Gastrocnemius medialis (tissue), 4 donors: Measurements from ENCODE around the gene HM13. TPM values are rescaled to one million over a fixed set of nuclear protein-coding genes. Genes with fewer than 3 reads are reported as not detected.

ENCODE experiments used
- ATAC-seq, 2 donors: fragments of 150-250 bp; one replicate each; pipeline ENCODE4 v1.9.1; 2016
- DNase-seq, 2 donors: peaks; one replicate each; pipeline ENCODE4 v3.0.0-alpha.2; 2019
- H3K27ac ChIP-seq, 4 donors: fragments of 200-600 bp; sonication (generic); 1 replicate in 1 of 4; 2 replicates in 3 of 4; pipeline ENCODE4 v1.5.1; 2016 to 2018; ENCODE audit warnings: mild to moderate bottlenecking in 2 of 4, moderate library complexity in 1 of 4
- H3K27me3 ChIP-seq, 3 donors: fragments of 200-600 bp; sonication (generic) in 2 of 3; 1 replicate in 1 of 3; 2 replicates in 2 of 3; pipeline versions ENCODE4 v1.5.1 to v1.6.0; 2016 to 2019; ENCODE audit warnings: mild to moderate bottlenecking in 1 of 3, moderate library complexity in 1 of 3
- H3K36me3 ChIP-seq, 2 donors: fragments of 200-600 bp; sonication (generic) in 1 of 2; one replicate each; pipeline ENCODE4 v1.5.1; 2017 to 2018
- H3K4me1 ChIP-seq, 2 donors: fragments of 200-600 bp; sonication (generic) in 1 of 2; one replicate each; pipeline ENCODE4 v1.5.1; 2016 to 2017; ENCODE audit warnings: mild to moderate bottlenecking in 2 of 2
- H3K4me3 ChIP-seq, 4 donors: fragments of 200-600 bp; sonication (generic) in 3 of 4; 1 replicate in 1 of 4; 2 replicates in 3 of 4; pipeline ENCODE4 v1.5.1; 2016 to 2019; ENCODE audit warnings: mild to moderate bottlenecking in 2 of 4
- H3K9me3 ChIP-seq, 3 donors: fragments of 200-600 bp; sonication (generic) in 2 of 3; 1 replicate in 1 of 3; 2 replicates in 2 of 3; pipeline ENCODE4 v1.5.1; 2016 to 2019
- POLR2A ChIP-seq, 2 donors: fragments of 450-650 bp; IDR thresholded peaks; one replicate each; pipeline ENCODE4 v1.6.1; 2017; ENCODE audit warnings: antibody characterized with exemption in 2 of 2, mild to moderate bottlenecking in 2 of 2, moderate library complexity in 2 of 2
- in situ Hi-C, 4 donors: fragments of 200-750 bp; cut with MboI; loops; one replicate each; pipeline versions ENCODE4 v1.15.0 to v1.8.0; 2017; ENCODE audit warnings: low sequenced_read_pairs in 4 of 4
- intact Hi-C: fragments of 100-400 bp; cut with DNase I; formaldehyde crosslinking; loops from one replicate; pipeline ENCODE4 v1.15.1; 2023; ENCODE audit warnings: low total_unique reads
- total RNA-seq, 4 donors: library from RNA; depleted of rRNA; stranded (reverse); fragments of >200 nt; gene quantifications; one replicate each; pipeline versions ENCODE4 v1.1.0 to v1.2.3, GENCODE V29; 2016
- TF ChIP-seq, protein P1 (sequence below), 5 experiments: fragments of 450-650 bp in 3 of 5; fragments of 200-600 bp in 2 of 5; sonication (generic) in 2 of 5; IDR thresholded peaks in 4 of 5; conservative IDR thresholded peaks in 1 of 5; 1 replicate in 4 of 5; 2 replicates in 1 of 5; pipeline ENCODE4 v1.5.1; 2016 to 2019; ENCODE audit warnings: antibody characterized with exemption in 5 of 5, mild to moderate bottlenecking in 3 of 5, moderate library complexity in 3 of 5

The HM13 gene
- total RNA-seq, 4 donors from 2014 or later: 22.7 to 31.0 (median 26.4) TPM

DNA sequence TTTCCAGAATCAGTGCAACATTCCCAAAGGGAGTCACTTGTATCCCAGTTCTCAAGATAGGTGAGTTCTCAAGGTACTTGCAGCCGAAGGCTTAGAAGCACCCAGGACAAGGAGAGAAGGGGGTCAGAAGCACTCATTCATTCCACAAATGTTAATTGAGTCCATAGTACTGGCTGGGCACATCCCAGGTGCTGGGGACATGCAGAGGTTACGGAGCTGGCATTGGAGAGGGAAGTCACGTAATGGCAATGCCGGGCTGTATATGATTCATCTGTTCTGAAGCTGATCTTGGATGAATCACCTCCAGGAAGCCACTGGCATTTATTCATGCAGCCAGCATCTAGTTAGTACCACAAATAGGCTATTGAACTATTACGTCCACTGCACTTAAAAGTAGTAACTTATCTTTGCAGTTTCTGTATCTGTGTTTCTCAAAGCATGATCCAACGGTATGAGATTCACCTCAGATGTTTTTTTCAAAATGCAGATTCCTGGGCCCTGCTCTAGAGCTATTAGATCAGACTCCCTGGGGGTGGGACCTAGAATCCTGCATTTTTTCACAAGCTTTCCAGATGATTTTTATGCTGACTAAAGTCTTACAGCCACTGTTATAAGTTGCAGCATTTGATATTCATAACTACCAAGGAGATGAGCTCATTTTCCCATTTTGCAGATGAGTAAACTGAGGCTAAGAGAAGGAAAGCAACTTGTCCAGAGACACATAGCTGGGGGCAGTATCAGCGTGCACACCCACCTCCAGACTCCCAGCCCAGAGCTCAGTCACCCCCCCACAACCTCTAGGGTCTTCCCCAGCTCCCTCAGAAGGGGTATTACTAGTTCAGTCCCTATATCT is 46.7 kb downstream of the HM13 start:
- peak; percentile 89 to 93 for ATAC-seq
- in situ Hi-C loops: loop anchor here (5.0 to 25.0 kb wide), 2 partner anchors 51 to 176 kb away; partner anchors contain the start of gene TPX2 (in 1 of the 4)

GRCh38 chr20:31562241-31562640 is 48.0 kb downstream of the HM13 start:
- Histone ChIP-seq H3K4me3 (no peak overlapping the region), H3K4me1 (peaks cover 19 to 32% of the 10 kb centered on the region in 2 donors), H3K9me3 (no peaks in the 10 kb centered on the region), H3K36me3 (peaks cover 0 to 42% of the 10 kb centered on the region in 2 donors), H3K27me3 (no peaks in the 10 kb centered on the region), H3K27ac (peak overlapping the region in 3 of 4 donors; percentile 74 to 84 (median 80))
- intact Hi-C loops (no loop called here), in situ Hi-C loops (loop anchor here (5.0 to 25.0 kb wide), 2 partner anchors 50 to 175 kb away; partner anchors contain the start of gene TPX2 (in 1 of the 4))
- ATAC-seq (no peak), DNase-seq (no peak)
- TF ChIP-seq, protein P1, sequence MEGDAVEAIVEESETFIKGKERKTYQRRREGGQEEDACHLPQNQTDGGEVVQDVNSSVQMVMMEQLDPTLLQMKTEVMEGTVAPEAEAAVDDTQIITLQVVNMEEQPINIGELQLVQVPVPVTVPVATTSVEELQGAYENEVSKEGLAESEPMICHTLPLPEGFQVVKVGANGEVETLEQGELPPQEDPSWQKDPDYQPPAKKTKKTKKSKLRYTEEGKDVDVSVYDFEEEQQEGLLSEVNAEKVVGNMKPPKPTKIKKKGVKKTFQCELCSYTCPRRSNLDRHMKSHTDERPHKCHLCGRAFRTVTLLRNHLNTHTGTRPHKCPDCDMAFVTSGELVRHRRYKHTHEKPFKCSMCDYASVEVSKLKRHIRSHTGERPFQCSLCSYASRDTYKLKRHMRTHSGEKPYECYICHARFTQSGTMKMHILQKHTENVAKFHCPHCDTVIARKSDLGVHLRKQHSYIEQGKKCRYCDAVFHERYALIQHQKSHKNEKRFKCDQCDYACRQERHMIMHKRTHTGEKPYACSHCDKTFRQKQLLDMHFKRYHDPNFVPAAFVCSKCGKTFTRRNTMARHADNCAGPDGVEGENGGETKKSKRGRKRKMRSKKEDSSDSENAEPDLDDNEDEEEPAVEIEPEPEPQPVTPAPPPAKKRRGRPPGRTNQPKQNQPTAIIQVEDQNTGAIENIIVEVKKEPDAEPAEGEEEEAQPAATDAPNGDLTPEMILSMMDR (IDR thresholded peaks at IDR 0.05 in 4 of 5, conservative IDR thresholded peaks at IDR 0.05 in 1 of 5): no peak
- TF ChIP-seq POLR2A (IDR thresholded peaks at IDR 0.05): no peak

More for the DNA sequence above, 46.7 kb downstream of the HM13 start:
- DNase-seq: peak; percentile 75 to 92
- Histone ChIP-seq H3K9me3 (no peaks in the 10 kb centered on the region), H3K4me3 (no peak overlapping the region), H3K27me3 (no peaks in the 10 kb centered on the region), H3K27ac (peak overlapping the region; percentile 74 to 84 (median 78)), H3K36me3 (peaks cover 0 to 37% of the 10 kb centered on the region in 2 donors), H3K4me1 (peaks cover 15 to 32% of the 10 kb centered on the region in 2 donors)
- intact Hi-C loops: loop anchor here (2.0 kb wide), 1 partner anchor 52 kb away; no protein-coding TSS in a partner anchor
- TF ChIP-seq, protein P1 (IDR thresholded peaks at IDR 0.05 in 4 of 5, conservative IDR thresholded peaks at IDR 0.05 in 1 of 5): no peak
- TF ChIP-seq POLR2A (IDR thresholded peaks at IDR 0.05): no peak

DNA sequence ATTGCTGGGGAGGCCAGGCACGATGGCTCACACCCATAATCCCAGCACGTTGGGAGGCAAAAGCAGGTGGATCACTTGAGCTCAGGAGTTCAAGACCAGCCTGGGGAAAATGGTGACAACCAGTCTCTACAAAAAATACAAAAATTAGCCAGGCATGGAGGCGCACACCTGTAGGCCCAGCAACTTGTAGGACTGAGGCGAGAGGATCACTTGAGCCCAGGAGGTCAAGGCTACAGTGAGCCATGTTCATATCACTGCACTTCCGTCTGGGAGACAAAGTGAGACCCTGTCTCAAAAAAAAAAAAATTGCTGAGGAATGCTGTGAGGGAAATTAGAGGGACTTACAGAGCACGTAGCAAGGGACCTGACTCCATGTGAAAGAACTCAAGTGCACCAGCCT is 50.0 kb downstream of the HM13 start:
- H3K9me3 ChIP-seq: no peaks in the 10 kb centered on the region
- no peak for DNase-seq
- TF ChIP-seq, protein P1 (IDR thresholded peaks at IDR 0.05 in 4 of 5, conservative IDR thresholded peaks at IDR 0.05 in 1 of 5): no peak
- no peak for TF ChIP-seq POLR2A (IDR thresholded peaks at IDR 0.05)
- intact Hi-C loops (no loop called here), in situ Hi-C loops (loop anchor here (5.0 to 25.0 kb wide), 2 partner anchors 48 to 173 kb away; partner anchors contain the start of gene TPX2 (in 1 of the 4))
- no peak overlapping the region for H3K27ac ChIP-seq
- no peaks in the 10 kb centered on the region for H3K27me3 ChIP-seq
- H3K4me1 ChIP-seq: peaks cover 19 to 32% of the 10 kb centered on the region in 2 donors
- peaks cover 0 to 42% of the 10 kb centered on the region in 2 donors for H3K36me3 ChIP-seq
- no peak overlapping the region for H3K4me3 ChIP-seq
- ATAC-seq: no peak

DNA sequence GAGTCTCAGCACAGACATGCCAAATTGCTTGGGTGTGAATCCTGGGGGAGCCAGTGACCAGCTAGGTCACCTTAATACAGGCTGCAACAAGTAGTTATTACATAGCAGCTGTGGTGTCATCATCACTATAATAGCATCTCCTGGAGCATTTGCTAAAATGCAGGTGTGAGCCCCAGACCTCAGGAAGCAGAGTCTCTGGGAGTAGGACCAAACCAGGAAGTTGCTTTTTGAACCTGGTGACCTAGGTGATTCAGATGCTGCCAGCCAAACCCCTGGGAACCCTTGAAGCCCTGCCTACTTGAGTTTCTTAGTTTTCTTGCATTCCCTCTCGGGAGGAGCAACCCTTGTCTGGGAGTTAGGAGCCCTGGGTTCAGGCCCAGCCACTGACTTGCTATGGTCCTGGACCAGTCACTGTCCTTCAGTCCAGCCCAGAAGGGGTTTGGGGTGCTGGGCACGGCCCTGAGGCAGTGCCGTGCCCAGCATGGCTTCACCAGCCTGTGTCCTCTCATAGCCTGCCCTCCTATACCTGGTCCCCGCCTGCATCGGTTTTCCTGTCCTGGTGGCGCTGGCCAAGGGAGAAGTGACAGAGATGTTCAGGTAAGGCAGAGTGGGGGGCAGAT is 51.6 kb downstream of the HM13 start:
- no peak for DNase-seq
- intact Hi-C loops: no loop called here
- TF ChIP-seq POLR2A (IDR thresholded peaks at IDR 0.05): no peak
- TF ChIP-seq, protein P1 (IDR thresholded peaks at IDR 0.05 in 4 of 5, conservative IDR thresholded peaks at IDR 0.05 in 1 of 5): no peak

More for the DNA sequence above, 51.6 kb downstream of the HM13 start:
- ATAC-seq: no peak
- H3K27me3 ChIP-seq: no peaks in the 10 kb centered on the region
- H3K9me3 ChIP-seq: no peaks in the 10 kb centered on the region
- peaks cover 0 to 42% of the 10 kb centered on the region in 2 donors for H3K36me3 ChIP-seq
- in situ Hi-C loops: loop anchor here in 1 of 4 donors (25.0 kb wide), 1 partner anchor 171 kb away; the partner anchor contains the start of gene TPX2
- peaks cover 9 to 19% of the 10 kb centered on the region in 2 donors for H3K4me1 ChIP-seq
- no peak overlapping the region for H3K4me3 ChIP-seq
- H3K27ac ChIP-seq: peak overlapping the region in 1 of 4 donors; percentile 32
